ENCODE data around the gene SPAG16. TPM values are rescaled to one million over a fixed set of nuclear protein-coding genes. Genes with fewer than 3 reads are reported as not detected.
A peak's percentile ranks its signal among the peaks of the same experiment; 100 is the strongest.

The SPAG16 gene
- total RNA-seq, 1 experiment from 2014 or later, result 13.0 TPM

DNA sequence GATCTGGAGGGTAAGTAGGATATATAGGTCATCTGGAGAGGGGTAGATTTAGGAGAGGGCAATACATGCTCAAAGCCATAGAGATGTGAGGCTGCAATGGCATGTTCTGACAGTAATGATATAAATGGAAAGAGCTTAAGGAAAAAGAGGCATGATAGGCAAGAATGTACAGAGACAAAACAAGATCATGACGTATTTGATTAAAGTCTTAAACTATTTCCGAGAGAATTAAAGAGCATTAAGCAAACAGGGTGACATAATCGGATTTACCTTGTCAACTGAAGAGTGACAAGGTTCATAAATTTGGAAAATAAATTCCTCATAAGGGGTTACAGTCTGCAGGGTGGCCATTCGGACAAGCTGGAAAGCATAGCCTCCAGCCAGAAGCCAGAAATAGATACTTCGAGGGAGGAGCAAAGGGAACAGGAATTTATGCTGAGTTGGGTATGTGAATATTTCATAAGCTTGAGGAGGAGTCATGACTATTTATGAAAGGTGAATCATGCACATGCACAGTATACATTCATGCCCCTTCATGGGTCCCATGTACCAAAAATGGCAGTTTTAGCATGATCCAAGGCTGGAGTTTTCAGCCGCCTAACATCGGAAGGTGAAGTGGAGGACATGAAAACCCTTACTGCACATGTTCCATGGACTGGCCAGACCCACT is 730.4 kb downstream of the SPAG16 start:
- Histone ChIP-seq H3K9me3 (ENCODE audit: control insufficient read depth, insufficient read depth, low read depth, low read length) (no peaks in the 10 kb centered on the region), H3K27me3 (ENCODE audit: control insufficient read depth, insufficient read depth, low read length) (no peaks in the 10 kb centered on the region), H3K27ac (ENCODE audit: low read length) (no peak overlapping the region), H3K4me3 (ENCODE audit: low read depth in 2 of 2, low read length in 2 of 2) (no peak overlapping the region), H3K36me3 (ENCODE audit: control insufficient read depth, insufficient read depth, low read length) (no peaks in the 10 kb centered on the region), H3K4me1 (ENCODE audit: control insufficient read depth, insufficient read depth, low read length) (no peaks in the 10 kb centered on the region; the same call in 1 of the 2 replicates)
- CTCF ChIA-PET, result no interaction called here
- ATAC-seq (no peak), DNase-seq (ENCODE audit: low read depth, low spot score) (no peak)
- TF ChIP-seq TCF7L2 (IDR thresholded peaks at IDR 0.05; ENCODE audit: low read depth, low read length) (no peak), SIN3A (IDR thresholded peaks at IDR 0.05; ENCODE audit: borderline replicate concordance, insufficient read depth, low read depth, low read length) (no peak), POLR2AphosphoS5 (IDR thresholded peaks at IDR 0.05; ENCODE audit: low read depth, low read length) (no peak)
- TF ChIP-seq, protein P1, sequence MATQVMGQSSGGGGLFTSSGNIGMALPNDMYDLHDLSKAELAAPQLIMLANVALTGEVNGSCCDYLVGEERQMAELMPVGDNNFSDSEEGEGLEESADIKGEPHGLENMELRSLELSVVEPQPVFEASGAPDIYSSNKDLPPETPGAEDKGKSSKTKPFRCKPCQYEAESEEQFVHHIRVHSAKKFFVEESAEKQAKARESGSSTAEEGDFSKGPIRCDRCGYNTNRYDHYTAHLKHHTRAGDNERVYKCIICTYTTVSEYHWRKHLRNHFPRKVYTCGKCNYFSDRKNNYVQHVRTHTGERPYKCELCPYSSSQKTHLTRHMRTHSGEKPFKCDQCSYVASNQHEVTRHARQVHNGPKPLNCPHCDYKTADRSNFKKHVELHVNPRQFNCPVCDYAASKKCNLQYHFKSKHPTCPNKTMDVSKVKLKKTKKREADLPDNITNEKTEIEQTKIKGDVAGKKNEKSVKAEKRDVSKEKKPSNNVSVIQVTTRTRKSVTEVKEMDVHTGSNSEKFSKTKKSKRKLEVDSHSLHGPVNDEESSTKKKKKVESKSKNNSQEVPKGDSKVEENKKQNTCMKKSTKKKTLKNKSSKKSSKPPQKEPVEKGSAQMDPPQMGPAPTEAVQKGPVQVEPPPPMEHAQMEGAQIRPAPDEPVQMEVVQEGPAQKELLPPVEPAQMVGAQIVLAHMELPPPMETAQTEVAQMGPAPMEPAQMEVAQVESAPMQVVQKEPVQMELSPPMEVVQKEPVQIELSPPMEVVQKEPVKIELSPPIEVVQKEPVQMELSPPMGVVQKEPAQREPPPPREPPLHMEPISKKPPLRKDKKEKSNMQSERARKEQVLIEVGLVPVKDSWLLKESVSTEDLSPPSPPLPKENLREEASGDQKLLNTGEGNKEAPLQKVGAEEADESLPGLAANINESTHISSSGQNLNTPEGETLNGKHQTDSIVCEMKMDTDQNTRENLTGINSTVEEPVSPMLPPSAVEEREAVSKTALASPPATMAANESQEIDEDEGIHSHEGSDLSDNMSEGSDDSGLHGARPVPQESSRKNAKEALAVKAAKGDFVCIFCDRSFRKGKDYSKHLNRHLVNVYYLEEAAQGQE (IDR thresholded peaks at IDR 0.05; ENCODE audit: insufficient read depth in 1 of 2, low read depth in 2 of 2, low read length in 1 of 2), result no peak
- TF ChIP-seq, protein P2, sequence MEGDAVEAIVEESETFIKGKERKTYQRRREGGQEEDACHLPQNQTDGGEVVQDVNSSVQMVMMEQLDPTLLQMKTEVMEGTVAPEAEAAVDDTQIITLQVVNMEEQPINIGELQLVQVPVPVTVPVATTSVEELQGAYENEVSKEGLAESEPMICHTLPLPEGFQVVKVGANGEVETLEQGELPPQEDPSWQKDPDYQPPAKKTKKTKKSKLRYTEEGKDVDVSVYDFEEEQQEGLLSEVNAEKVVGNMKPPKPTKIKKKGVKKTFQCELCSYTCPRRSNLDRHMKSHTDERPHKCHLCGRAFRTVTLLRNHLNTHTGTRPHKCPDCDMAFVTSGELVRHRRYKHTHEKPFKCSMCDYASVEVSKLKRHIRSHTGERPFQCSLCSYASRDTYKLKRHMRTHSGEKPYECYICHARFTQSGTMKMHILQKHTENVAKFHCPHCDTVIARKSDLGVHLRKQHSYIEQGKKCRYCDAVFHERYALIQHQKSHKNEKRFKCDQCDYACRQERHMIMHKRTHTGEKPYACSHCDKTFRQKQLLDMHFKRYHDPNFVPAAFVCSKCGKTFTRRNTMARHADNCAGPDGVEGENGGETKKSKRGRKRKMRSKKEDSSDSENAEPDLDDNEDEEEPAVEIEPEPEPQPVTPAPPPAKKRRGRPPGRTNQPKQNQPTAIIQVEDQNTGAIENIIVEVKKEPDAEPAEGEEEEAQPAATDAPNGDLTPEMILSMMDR (IDR thresholded peaks at IDR 0.05), result no peak
- BruUV-seq (replicated peaks), result no TSS peak
- in situ Hi-C loops (cut with HindIII; ENCODE audit: low pct_unique_long_range_greater_than_20kb, low sequenced_read_pairs) (no loop called here), intact Hi-C loops (cut with micrococcal nuclease; ENCODE audit: unreplicated experiment) (no loop called here)
- POLR2A ChIA-PET, result no interaction called here

DNA sequence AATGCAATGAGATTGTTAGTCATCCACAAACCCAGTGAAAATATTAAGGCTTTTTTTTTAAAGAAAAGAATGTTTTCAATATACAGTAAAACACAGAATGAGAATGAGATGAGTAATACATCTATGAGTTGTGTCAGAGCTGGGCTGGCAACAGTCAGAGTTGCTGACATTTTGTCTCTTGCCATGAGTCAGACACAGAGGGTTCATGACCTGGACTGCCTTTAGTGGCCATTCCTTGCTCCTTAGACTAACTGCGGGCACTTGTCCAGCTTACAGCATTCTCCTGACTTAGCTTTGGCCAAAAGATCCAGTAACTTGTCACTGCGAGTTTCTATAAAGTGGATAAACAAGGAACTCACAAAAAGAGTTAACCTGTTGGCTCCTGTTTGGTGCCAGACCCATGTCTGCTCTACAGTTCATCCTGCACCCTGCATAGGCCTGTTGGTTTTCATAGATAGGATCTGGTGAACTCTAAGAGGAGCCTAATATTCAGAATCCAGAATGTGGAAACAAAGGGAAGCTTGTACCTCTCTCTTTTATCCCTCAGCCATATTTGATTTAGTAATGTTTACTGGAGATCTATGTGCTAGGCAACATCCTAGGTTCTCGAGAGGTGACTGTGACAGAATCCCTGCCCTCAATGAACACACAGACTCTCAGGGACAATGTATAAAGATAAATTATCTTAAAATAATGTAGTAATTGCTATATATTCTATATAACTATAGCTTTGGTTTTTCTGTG is 735.1 kb downstream of the SPAG16 start:
- in situ Hi-C loops (cut with HindIII; ENCODE audit: low pct_unique_long_range_greater_than_20kb, low sequenced_read_pairs) (no loop called here), intact Hi-C loops (cut with micrococcal nuclease; ENCODE audit: unreplicated experiment) (no loop called here)
- TF ChIP-seq, protein P1 (IDR thresholded peaks at IDR 0.05; ENCODE audit: insufficient read depth in 1 of 2, low read depth in 2 of 2, low read length in 1 of 2), result no peak
- no peak for TF ChIP-seq POLR2AphosphoS5 (IDR thresholded peaks at IDR 0.05; ENCODE audit: low read depth, low read length)
- TF ChIP-seq, protein P2 (IDR thresholded peaks at IDR 0.05), result no peak
- TF ChIP-seq SIN3A (IDR thresholded peaks at IDR 0.05; ENCODE audit: borderline replicate concordance, insufficient read depth, low read depth, low read length), result no peak
- no peak for TF ChIP-seq TCF7L2 (IDR thresholded peaks at IDR 0.05; ENCODE audit: low read depth, low read length)
- CTCF ChIA-PET, result no interaction called here
- no peaks in the 10 kb centered on the region for H3K9me3 ChIP-seq (ENCODE audit: control insufficient read depth, insufficient read depth, low read depth, low read length)
- no peak overlapping the region for H3K4me3 ChIP-seq (ENCODE audit: low read depth in 2 of 2, low read length in 2 of 2)
- POLR2A ChIA-PET, result no interaction called here
- no peaks in the 10 kb centered on the region; the same call in 1 of the 2 replicates for H3K4me1 ChIP-seq (ENCODE audit: control insufficient read depth, insufficient read depth, low read length)
- H3K36me3 ChIP-seq (ENCODE audit: control insufficient read depth, insufficient read depth, low read length), result no peaks in the 10 kb centered on the region
- DNase-seq (ENCODE audit: low read depth, low spot score), result peak; percentile 81
- BruUV-seq (replicated peaks), result no TSS peak
- peak; percentile 97 for ATAC-seq
- no peaks in the 10 kb centered on the region for H3K27me3 ChIP-seq (ENCODE audit: control insufficient read depth, insufficient read depth, low read length)
- H3K27ac ChIP-seq (ENCODE audit: low read length), result peak overlapping the region; percentile 39; the same call in 1 of the 2 replicates

All from Panc1 (cell line).